Activated naive CD8-positive, alpha-beta T cell treated with anti-CD3 and anti-CD28 coated beads for 36 hours (primary cell): ENCODE data around the gene VSIG2. TPM values are rescaled to one million over a fixed set of nuclear protein-coding genes. Genes with fewer than 3 reads are reported as not detected.
A peak's percentile ranks its signal among the peaks of the same experiment; 100 is the strongest.

ENCODE experiments used
- DNase-seq: peaks from one replicate; pipeline ENCODE4 v3.0.0; 2021
- H3K27ac Mint-ChIP-seq: one replicate; pipeline ENCODE4 v1.8.0; 2022; ENCODE audit warnings: mild to moderate bottlenecking, moderate library complexity, mixed read lengths
- H3K27me3 Mint-ChIP-seq: one replicate; pipeline ENCODE4 v1.8.0; 2022; ENCODE audit warnings: mild to moderate bottlenecking, mixed read lengths
- H3K36me3 Mint-ChIP-seq: one replicate; pipeline ENCODE4 v1.8.0; 2021; ENCODE audit warnings: mild to moderate bottlenecking, mixed read lengths
- H3K4me1 Mint-ChIP-seq: one replicate; pipeline ENCODE4 v1.8.0; 2021; ENCODE audit warnings: mixed read lengths
- H3K4me3 Mint-ChIP-seq: one replicate; pipeline ENCODE4 v1.8.0; 2022; ENCODE audit warnings: mild to moderate bottlenecking, moderate library complexity, mixed read lengths
- H3K9me3 Mint-ChIP-seq: one replicate; pipeline ENCODE4 v1.8.0; 2022; ENCODE audit warnings: mixed read lengths
- total RNA-seq, 2 experiments: library from RNA; stranded (reverse); gene quantifications; one replicate each; pipeline ENCODE4 v1.2.3, GENCODE V29; 2021

VSIG2 gene
- under 1 TPM; 0.18 to 0.31 TPM for total RNA-seq

- Mint-ChIP-seq H3K4me3 (peak within 1 kb of the TSS; percentile 68), H3K9me3 (no peaks in the 10 kb centered on the region), H3K27me3 (peaks cover 10% of the 10 kb centered on the region), H3K4me1 (peaks cover 6% of the 10 kb centered on the region), H3K36me3 (peaks cover 3% of the 10 kb centered on the region), H3K27ac (peak within 1 kb of the TSS; percentile 78)
- DNase-seq = no peak
These were observed at the start of gene VSIG2 for GRCh38 chr11:124751741-124752470. VSIG2 (minus strand) TSS chr11:124752255; CDS start chr11:124752137, 118 bp downstream.

GRCh38 chr11:124801014-124801413 is 49.0 kb upstream of the VSIG2 start:
- no peak for DNase-seq
- Mint-ChIP-seq H3K4me1 (peaks cover 23% of the 10 kb centered on the region), H3K27me3 (no peaks in the 10 kb centered on the region), H3K27ac (peak overlapping the region; percentile 90), H3K4me3 (peak overlapping the region; percentile 85), H3K9me3 (no peaks in the 10 kb centered on the region), H3K36me3 (peaks cover 2% of the 10 kb centered on the region)

- Mint-ChIP-seq H3K9me3 (no peaks in the 10 kb centered on the region), H3K4me1 (peaks cover 25% of the 10 kb centered on the region), H3K4me3 (peak within 1 kb of the TSS; percentile 91), H3K27me3 (no peaks in the 10 kb centered on the region), H3K27ac (peak within 1 kb of the TSS; percentile 90), H3K36me3 (no peaks in the 10 kb centered on the region)
- DNase-seq = peak; percentile 87
These were observed 48.3 kb upstream of the VSIG2 start, which contains the start of gene MSANTD2 for GRCh38 chr11:124800226-124800929. MSANTD2 (minus strand) TSS chr11:124800406; CDS start chr11:124800380, 26 bp downstream.

- peak overlapping the region; percentile 91 for H3K4me3 Mint-ChIP-seq
- H3K36me3 Mint-ChIP-seq = peaks cover 2% of the 10 kb centered on the region
- peaks cover 25% of the 10 kb centered on the region for H3K4me1 Mint-ChIP-seq
- DNase-seq = peak; percentile 55
- H3K27me3 Mint-ChIP-seq = no peaks in the 10 kb centered on the region
- no peaks in the 10 kb centered on the region for H3K9me3 Mint-ChIP-seq
- H3K27ac Mint-ChIP-seq = peak overlapping the region; percentile 85
These were observed 47.5 kb upstream of the VSIG2 start for GRCh38 chr11:124799348-124800225.

GRCh38 chr11:124798991-124799347 is 46.9 kb upstream of the VSIG2 start:
- DNase-seq = no peak
- Mint-ChIP-seq H3K4me3 (peak overlapping the region; percentile 91), H3K27ac (peak overlapping the region; percentile 85), H3K36me3 (peaks cover 2% of the 10 kb centered on the region), H3K9me3 (no peaks in the 10 kb centered on the region), H3K4me1 (peaks cover 28% of the 10 kb centered on the region), H3K27me3 (no peaks in the 10 kb centered on the region)

GRCh38 chr11:124796312-124796711 is 44.3 kb upstream of the VSIG2 start:
- Mint-ChIP-seq H3K9me3 (no peaks in the 10 kb centered on the region), H3K4me3 (no peak overlapping the region), H3K4me1 (peaks cover 41% of the 10 kb centered on the region), H3K27ac (no peak overlapping the region), H3K36me3 (peaks cover 2% of the 10 kb centered on the region), H3K27me3 (no peaks in the 10 kb centered on the region)
- DNase-seq = no peak

- Mint-ChIP-seq H3K27ac (no peak overlapping the region), H3K27me3 (no peaks in the 10 kb centered on the region), H3K36me3 (peaks cover 3% of the 10 kb centered on the region), H3K9me3 (no peaks in the 10 kb centered on the region), H3K4me3 (no peak overlapping the region), H3K4me1 (peaks cover 40% of the 10 kb centered on the region)
- DNase-seq = no peak
These were observed 41.6 kb upstream of the VSIG2 start for GRCh38 chr11:124793466-124794278.

GRCh38 chr11:124791626-124792341 is 39.7 kb upstream of the VSIG2 start:
- Mint-ChIP-seq H3K4me1 (peaks cover 31% of the 10 kb centered on the region), H3K36me3 (peaks cover 3% of the 10 kb centered on the region), H3K27ac (no peak overlapping the region), H3K27me3 (no peaks in the 10 kb centered on the region), H3K9me3 (no peaks in the 10 kb centered on the region), H3K4me3 (no peak overlapping the region)
- no peak for DNase-seq

GRCh38 chr11:124788521-124788920 is 36.5 kb upstream of the VSIG2 start:
- H3K4me3 Mint-ChIP-seq = no peak overlapping the region
- H3K36me3 Mint-ChIP-seq = peaks cover 2% of the 10 kb centered on the region
- H3K4me1 Mint-ChIP-seq = peaks cover 28% of the 10 kb centered on the region
- no peaks in the 10 kb centered on the region for H3K9me3 Mint-ChIP-seq
- no peak for DNase-seq
- no peak overlapping the region for H3K27ac Mint-ChIP-seq
- H3K27me3 Mint-ChIP-seq = no peaks in the 10 kb centered on the region

- no peaks in the 10 kb centered on the region for H3K27me3 Mint-ChIP-seq
- H3K4me1 Mint-ChIP-seq = peaks cover 9% of the 10 kb centered on the region
- H3K36me3 Mint-ChIP-seq = peaks cover 2% of the 10 kb centered on the region
- H3K4me3 Mint-ChIP-seq = no peak overlapping the region
- H3K27ac Mint-ChIP-seq = no peak overlapping the region
- DNase-seq = no peak
- no peaks in the 10 kb centered on the region for H3K9me3 Mint-ChIP-seq
These were observed 32.0 kb upstream of the VSIG2 start for GRCh38 chr11:124784051-124784450.

GRCh38 chr11:124783002-124783401 is 30.9 kb upstream of the VSIG2 start:
- H3K9me3 Mint-ChIP-seq = no peaks in the 10 kb centered on the region
- no peaks in the 10 kb centered on the region for H3K27me3 Mint-ChIP-seq
- H3K36me3 Mint-ChIP-seq = peaks cover 5% of the 10 kb centered on the region
- peaks cover 18% of the 10 kb centered on the region for H3K4me1 Mint-ChIP-seq
- no peak for DNase-seq
- H3K4me3 Mint-ChIP-seq = no peak overlapping the region
- H3K27ac Mint-ChIP-seq = no peak overlapping the region

- peaks cover 18% of the 10 kb centered on the region for H3K36me3 Mint-ChIP-seq
- H3K4me3 Mint-ChIP-seq = no peak overlapping the region
- DNase-seq = no peak
- no peak overlapping the region for H3K27ac Mint-ChIP-seq
- H3K9me3 Mint-ChIP-seq = no peaks in the 10 kb centered on the region
- H3K27me3 Mint-ChIP-seq = no peaks in the 10 kb centered on the region
- H3K4me1 Mint-ChIP-seq = peaks cover 30% of the 10 kb centered on the region
These were observed 27.5 kb upstream of the VSIG2 start for GRCh38 chr11:124779568-124779967.

- no peaks in the 10 kb centered on the region for H3K27me3 Mint-ChIP-seq
- H3K9me3 Mint-ChIP-seq = no peaks in the 10 kb centered on the region
These were observed 26.2 kb upstream of the VSIG2 start for GRCh38 chr11:124778281-124778680.

More at GRCh38 chr11:124778281-124778680, 26.2 kb upstream of the VSIG2 start:
- H3K36me3 Mint-ChIP-seq = peaks cover 18% of the 10 kb centered on the region
- DNase-seq = no peak
- H3K4me1 Mint-ChIP-seq = peaks cover 21% of the 10 kb centered on the region
- H3K4me3 Mint-ChIP-seq = no peak overlapping the region
- no peak overlapping the region for H3K27ac Mint-ChIP-seq
